CD4-positive, alpha-beta T cell (primary cell): ENCODE data around the gene NOXA1. TPM values are rescaled to one million over a fixed set of nuclear protein-coding genes. Genes with fewer than 3 reads are reported as not detected.

Experiments used
- ATAC-seq: fragments of 200-7000 bp; cut with Tn5 transposase; one replicate; pipeline ENCODE4 v1.10.0; 2022; ENCODE audit warnings: mild to moderate bottlenecking; ENCODE audit not compliant: poor library complexity
- CTCF ChIA-PET: fragments of 350-600 bp; sonication (Branson Sonifier 250); formaldehyde crosslinking; loops from one replicate; lab custom pipeline; 2021; ENCODE audit warnings: antibody characterized with exemption, inconsistent platforms; lab: Charles Lee
- POLR2A ChIA-PET: fragments of 350-600 bp; sonication (Branson Sonifier 250); formaldehyde crosslinking; loops from one replicate; lab custom pipeline; 2021; ENCODE audit warnings: antibody characterized with exemption, inconsistent platforms; lab: Charles Lee
- DNase-seq, 14 experiments: peaks; one replicate each; pipeline ENCODE4 v3.0.0-alpha.2; 2013 to 2020; ENCODE audit warnings: mixed read lengths in 2 of 14
- H3K27ac ChIP-seq, 2 donors: one replicate each; pipeline versions ENCODE4 v1.5.1 to v1.7.0; 2013; ENCODE audit warnings: low read length in 2 of 2, low read depth in 1 of 2, mild to moderate bottlenecking in 1 of 2
- H3K27me3 ChIP-seq, 2 experiments: 1 replicate in 1 of 2; 2 replicates in 1 of 2; pipeline versions ENCODE4 v1.6.1 to v1.7.0; 2013; ENCODE audit warnings: low read length in 2 of 2, control low read depth in 1 of 2, mild to moderate bottlenecking in 1 of 2, moderate library complexity in 1 of 2; ENCODE audit not compliant: insufficient read depth in 2 of 2, control insufficient read depth in 1 of 2
- H3K36me3 ChIP-seq: one replicate; pipeline ENCODE4 v1.6.1; 2013; ENCODE audit warnings: low read length, control low read depth; ENCODE audit not compliant: insufficient read depth
- H3K4me1 ChIP-seq: one replicate; pipeline ENCODE4 v1.6.1; 2013; ENCODE audit warnings: low read length, control low read depth; ENCODE audit not compliant: insufficient read depth
- H3K4me3 ChIP-seq: one replicate; pipeline ENCODE4 v1.5.1; 2013; ENCODE audit warnings: mild to moderate bottlenecking, low read length, moderate library complexity
- H3K9me3 ChIP-seq, 2 experiments: 1 replicate in 1 of 2; 2 replicates in 1 of 2; pipeline versions ENCODE4 v1.6.1 to v1.7.0; 2013; ENCODE audit warnings: low read length in 2 of 2, mild to moderate bottlenecking in 2 of 2, control low read depth in 1 of 2, moderate library complexity in 1 of 2; ENCODE audit not compliant: control insufficient read depth in 1 of 2, insufficient read depth in 1 of 2
- H3K27ac Mint-ChIP-seq: one replicate; pipeline ENCODE4 v1.8.0; 2020; ENCODE audit warnings: mixed read lengths
- H3K27me3 Mint-ChIP-seq: one replicate; pipeline ENCODE4 v1.8.0; 2021; ENCODE audit warnings: mixed read lengths
- H3K36me3 Mint-ChIP-seq: one replicate; pipeline ENCODE4 v1.8.0; 2021; ENCODE audit warnings: low read depth, mixed read lengths
- H3K4me1 Mint-ChIP-seq: one replicate; pipeline ENCODE4 v1.8.0; 2021; ENCODE audit warnings: low read depth, mixed read lengths
- H3K4me3 Mint-ChIP-seq: one replicate; pipeline ENCODE4 v1.8.0; 2020; ENCODE audit warnings: mild to moderate bottlenecking, mixed read lengths
- H3K9me3 Mint-ChIP-seq: one replicate; pipeline ENCODE4 v1.8.0; 2020; ENCODE audit warnings: mixed read lengths
- intact Hi-C, 2 experiments: fragments of 100-400 bp; cut with DNase I in 1 of 2; cut with micrococcal nuclease in 1 of 2; formaldehyde crosslinking; loops; one replicate each; pipeline versions ENCODE4 v1.15.1 to v1.9.0; 2023 to 2025; cut with DNase I, micrococcal nuclease
- total RNA-seq, 174 experiments: library from RNA in 2 of 174; stranded (reverse) in 2 of 174; gene quantifications; one replicate each; pipeline ENCODE4 v1.2.3 and lab custom pipeline; 2021 to 2026
- TF ChIP-seq, protein P1 (sequence below): fragments of 200-600 bp; IDR thresholded peaks from one replicate; pipeline ENCODE4 v1.8.0; 2022; ENCODE audit warnings: antibody characterized with exemption, mild to moderate bottlenecking

NOXA1 gene
- total RNA-seq, 2 experiments from 2014 or later: 6.7 to 7.7 TPM

DNA sequence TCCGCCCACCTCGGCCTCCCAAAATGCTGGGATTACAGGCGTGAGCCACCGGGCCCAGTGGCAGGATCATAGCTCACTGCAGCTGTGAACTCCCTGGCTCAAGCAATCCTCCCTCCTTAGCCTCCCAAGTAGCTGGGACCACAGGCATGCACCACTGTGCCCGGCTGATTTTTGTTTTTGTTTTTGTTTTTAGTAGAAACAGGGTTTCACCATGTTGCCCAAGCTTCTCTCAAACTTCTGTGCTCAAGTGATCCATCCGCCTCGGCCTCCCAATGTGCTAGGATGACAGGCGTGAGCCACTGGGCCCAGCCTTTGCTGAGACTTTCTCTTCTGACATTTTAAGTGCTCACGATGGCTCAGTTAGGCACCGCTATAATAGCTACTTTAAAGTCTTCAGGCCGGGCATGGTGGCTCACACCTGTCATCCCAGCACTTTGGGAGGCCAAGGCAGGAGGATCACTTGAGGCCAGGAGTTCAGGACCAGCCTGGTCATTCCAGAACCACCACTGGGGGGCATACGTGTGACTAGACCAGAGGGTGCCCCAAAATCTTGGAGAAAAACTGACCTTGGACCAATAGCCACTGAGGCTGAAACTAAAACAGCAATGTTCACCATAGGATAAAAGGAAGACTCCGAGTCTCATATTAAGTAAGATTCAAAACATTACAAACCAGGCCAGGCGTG lies 21.1 kb downstream of the NOXA1 start:
- no peak overlapping the region for H3K27ac Mint-ChIP-seq
- no peak overlapping the region for H3K4me3 Mint-ChIP-seq
- Histone ChIP-seq H3K27ac (no peak overlapping the region), H3K9me3 (no peaks in the 10 kb centered on the region), H3K36me3 (no peaks in the 10 kb centered on the region), H3K4me1 (peaks cover 24% of the 10 kb centered on the region), H3K27me3 (peaks cover 0 to 2% of the 10 kb centered on the region in 2 experiments), H3K4me3 (no peak overlapping the region)
- DNase-seq (peak in 1 of 14 experiments; percentile 1), ATAC-seq (no peak)
- no peaks in the 10 kb centered on the region for H3K36me3 Mint-ChIP-seq
- H3K27me3 Mint-ChIP-seq: peaks cover 22% of the 10 kb centered on the region
- ChIA-PET CTCF (interaction anchor here (0.8 to 2.0 kb wide), 2 partner anchors 15 to 208 kb away, joined by 3 to 4 read pairs; partner anchors contain the start of gene NSMF), POLR2A (interaction anchor here (0.9 to 1.5 kb wide), 2 partner anchors 21 to 57 kb away, joined by 3 to 5 read pairs; partner anchors contain the start of genes EXD3 and NOXA1)
- intact Hi-C loops: no loop called here
- TF ChIP-seq, protein P1, sequence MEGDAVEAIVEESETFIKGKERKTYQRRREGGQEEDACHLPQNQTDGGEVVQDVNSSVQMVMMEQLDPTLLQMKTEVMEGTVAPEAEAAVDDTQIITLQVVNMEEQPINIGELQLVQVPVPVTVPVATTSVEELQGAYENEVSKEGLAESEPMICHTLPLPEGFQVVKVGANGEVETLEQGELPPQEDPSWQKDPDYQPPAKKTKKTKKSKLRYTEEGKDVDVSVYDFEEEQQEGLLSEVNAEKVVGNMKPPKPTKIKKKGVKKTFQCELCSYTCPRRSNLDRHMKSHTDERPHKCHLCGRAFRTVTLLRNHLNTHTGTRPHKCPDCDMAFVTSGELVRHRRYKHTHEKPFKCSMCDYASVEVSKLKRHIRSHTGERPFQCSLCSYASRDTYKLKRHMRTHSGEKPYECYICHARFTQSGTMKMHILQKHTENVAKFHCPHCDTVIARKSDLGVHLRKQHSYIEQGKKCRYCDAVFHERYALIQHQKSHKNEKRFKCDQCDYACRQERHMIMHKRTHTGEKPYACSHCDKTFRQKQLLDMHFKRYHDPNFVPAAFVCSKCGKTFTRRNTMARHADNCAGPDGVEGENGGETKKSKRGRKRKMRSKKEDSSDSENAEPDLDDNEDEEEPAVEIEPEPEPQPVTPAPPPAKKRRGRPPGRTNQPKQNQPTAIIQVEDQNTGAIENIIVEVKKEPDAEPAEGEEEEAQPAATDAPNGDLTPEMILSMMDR: no peak
- H3K9me3 Mint-ChIP-seq: no peaks in the 10 kb centered on the region
- peaks cover 24% of the 10 kb centered on the region for H3K4me1 Mint-ChIP-seq

DNA sequence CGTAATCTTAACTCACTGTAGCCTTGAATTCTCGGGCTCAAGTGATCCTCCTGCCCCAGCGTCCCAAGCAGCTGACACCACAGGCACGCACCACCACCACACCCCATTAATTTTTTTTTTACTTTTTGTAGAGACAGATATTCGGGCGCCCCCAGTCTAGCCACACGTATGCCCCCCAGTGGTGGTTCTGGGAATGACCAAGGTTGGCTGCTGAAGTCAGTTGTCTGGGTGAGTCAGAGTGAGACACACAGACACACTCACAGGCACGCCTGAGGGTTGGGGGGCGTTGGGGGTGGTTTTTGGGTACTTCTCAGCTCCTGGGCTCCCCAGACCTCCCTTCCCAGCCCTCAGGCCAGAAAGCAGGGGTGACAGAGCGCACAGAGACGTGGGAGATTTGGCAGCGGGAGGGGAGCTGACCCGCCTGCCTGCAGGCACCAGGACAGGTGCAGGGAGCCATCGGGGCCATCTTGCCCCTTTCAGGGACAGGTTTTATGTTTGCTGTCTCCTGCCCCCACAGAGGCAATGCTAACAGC lies 22.1 kb downstream of the NOXA1 start:
- ATAC-seq: peak; percentile 74
- peaks cover 31% of the 10 kb centered on the region for H3K4me1 Mint-ChIP-seq
- H3K27me3 Mint-ChIP-seq: peaks cover 17% of the 10 kb centered on the region
- TF ChIP-seq, protein P1: peak; percentile 79
- H3K9me3 ChIP-seq: peaks cover 0 to 4% of the 10 kb centered on the region in 2 experiments
- H3K36me3 ChIP-seq: no peaks in the 10 kb centered on the region
- peaks cover 0 to 2% of the 10 kb centered on the region in 2 experiments for H3K27me3 ChIP-seq
- no peaks in the 10 kb centered on the region for H3K36me3 Mint-ChIP-seq
- DNase-seq: peak; percentile 75 to 91 (median 84)
- peak overlapping the region; percentile 19 for H3K27ac Mint-ChIP-seq
- no peak overlapping the region for H3K27ac ChIP-seq
- POLR2A ChIA-PET: interaction anchor here (1.4 to 1.5 kb wide), 2 partner anchors 14 to 22 kb away, joined by 5 read pairs; partner anchors contain the start of genes EXD3, NOXA1 and NSMF
- intact Hi-C loops: loop anchor here in 1 of 2 experiments (1.0 to 5.0 kb wide), 2 partner anchors 22 to 148 kb away; partner anchors contain the start of genes EXD3 and NOXA1
- H3K4me3 Mint-ChIP-seq: peak overlapping the region; percentile 49
- no peak overlapping the region for H3K4me3 ChIP-seq
- peaks cover 35% of the 10 kb centered on the region for H3K4me1 ChIP-seq
- H3K9me3 Mint-ChIP-seq: no peaks in the 10 kb centered on the region
- CTCF ChIA-PET: interaction anchor here (0.7 to 2.0 kb wide), 4 partner anchors 14 to 31 kb away, joined by 3 to 12 read pairs (median 4); partner anchors contain the start of genes EXD3, NOXA1 and NSMF

DNA sequence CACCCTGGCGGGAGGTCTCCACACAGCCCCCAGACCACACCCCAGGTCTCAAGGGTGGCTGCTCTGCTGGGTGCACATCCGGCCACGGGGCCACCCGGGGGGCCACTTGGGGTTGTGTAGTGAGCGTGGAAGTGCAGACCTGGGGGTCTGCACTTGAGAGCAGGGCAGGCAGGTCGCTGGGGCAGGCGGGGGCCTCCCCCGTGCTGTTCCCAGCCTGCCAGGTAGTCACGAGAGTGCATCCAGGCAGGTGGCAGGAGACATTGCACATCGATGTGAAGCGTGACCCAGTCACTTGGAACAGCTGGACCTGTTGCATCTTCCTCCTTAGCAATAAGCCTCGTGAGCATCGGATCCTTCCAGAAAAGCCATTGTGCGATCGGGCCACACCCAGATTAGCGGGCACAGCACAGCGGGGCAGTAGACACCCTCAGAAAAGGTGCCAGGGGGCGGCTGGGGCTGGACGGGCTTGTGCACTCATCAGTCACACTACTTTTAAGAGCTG lies 22.8 kb downstream of the NOXA1 start:
- ATAC-seq: no peak
- no peak overlapping the region for H3K27ac Mint-ChIP-seq
- TF ChIP-seq, protein P1: no peak
- Histone ChIP-seq H3K27me3 (peaks cover 0 to 2% of the 10 kb centered on the region in 2 experiments), H3K4me3 (no peak overlapping the region), H3K4me1 (peaks cover 42% of the 10 kb centered on the region), H3K36me3 (no peaks in the 10 kb centered on the region), H3K9me3 (peaks cover 0 to 4% of the 10 kb centered on the region in 2 experiments), H3K27ac (no peak overlapping the region)
- peak in 2 of 14 experiments; percentile 4 to 25 for DNase-seq
- ChIA-PET CTCF (interaction anchor here (1.2 to 2.0 kb wide), 4 partner anchors 13 to 144 kb away, joined by 3 to 12 read pairs (median 4); partner anchors contain the start of genes EXD3, NOXA1, NRARP and NSMF), POLR2A (interaction anchor here (1.4 kb wide), 1 partner anchor 13 kb away, joined by 5 read pairs; the partner anchor contains the start of gene NSMF)
- H3K27me3 Mint-ChIP-seq: peaks cover 17% of the 10 kb centered on the region
- intact Hi-C loops: loop anchor here in 1 of 2 experiments (1.0 to 5.0 kb wide), 2 partner anchors 23 to 149 kb away; partner anchors contain the start of genes EXD3 and NOXA1
- no peak overlapping the region for H3K4me3 Mint-ChIP-seq
- no peaks in the 10 kb centered on the region for H3K9me3 Mint-ChIP-seq
- no peaks in the 10 kb centered on the region for H3K36me3 Mint-ChIP-seq
- peaks cover 31% of the 10 kb centered on the region for H3K4me1 Mint-ChIP-seq
